ENCODE measurements around the gene PABPC1L2B.
"Not testable (repeated sequence)": the region's sequence is repeated elsewhere in the genome, so short reads cannot be mapped to it uniquely, and the experiment has no call there.

PABPC1L2B gene

DNA sequence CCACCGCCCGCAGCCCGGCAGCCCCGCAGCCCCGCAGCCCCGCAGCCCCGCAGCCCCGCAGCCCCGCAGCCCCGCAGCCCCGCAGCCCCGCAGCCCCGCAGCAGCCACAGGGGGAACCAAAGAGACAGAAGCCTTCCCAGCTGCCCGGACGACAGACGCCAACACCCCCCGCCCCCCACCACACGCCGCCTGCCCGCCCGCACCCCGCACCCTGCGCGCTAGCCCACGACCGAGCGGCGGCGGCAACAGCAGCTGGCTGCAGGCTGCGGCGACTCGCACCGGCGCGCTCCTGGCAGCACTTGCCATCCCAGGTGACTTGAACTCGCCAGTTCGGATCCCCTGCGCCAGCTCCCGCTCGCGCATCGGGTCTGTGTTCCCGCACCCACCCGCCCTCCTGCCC lies at the start of gene PABPC1L2B:
Gene PABPC1L2B (plus strand): TSS at position 207 of the 400 bp plus-strand sequence. CDS start 704 bp downstream, outside the sequence.
- not testable (repeated sequence) for DNase-seq

DNA sequence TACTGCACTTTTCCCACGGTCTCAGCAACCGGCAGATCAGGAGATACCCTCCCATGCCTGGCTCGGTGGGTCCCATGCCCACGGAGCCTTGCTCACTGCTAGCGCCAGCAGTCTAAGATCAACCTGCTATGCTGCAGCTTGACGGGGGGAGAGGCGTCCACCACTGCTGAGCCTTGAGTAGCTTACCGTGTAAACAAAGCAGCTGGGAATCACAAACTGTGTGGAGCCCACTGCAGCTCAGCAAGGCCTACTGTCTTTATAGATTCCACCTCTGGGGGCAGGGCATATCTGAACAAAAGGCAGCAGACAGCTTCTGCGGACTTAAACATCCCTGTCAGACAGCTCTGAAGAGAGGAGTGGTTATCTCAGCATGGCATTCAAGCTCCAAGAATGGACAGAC lies 42.8 kb upstream of the PABPC1L2B start:
- DNase-seq: not testable (repeated sequence)

DNA sequence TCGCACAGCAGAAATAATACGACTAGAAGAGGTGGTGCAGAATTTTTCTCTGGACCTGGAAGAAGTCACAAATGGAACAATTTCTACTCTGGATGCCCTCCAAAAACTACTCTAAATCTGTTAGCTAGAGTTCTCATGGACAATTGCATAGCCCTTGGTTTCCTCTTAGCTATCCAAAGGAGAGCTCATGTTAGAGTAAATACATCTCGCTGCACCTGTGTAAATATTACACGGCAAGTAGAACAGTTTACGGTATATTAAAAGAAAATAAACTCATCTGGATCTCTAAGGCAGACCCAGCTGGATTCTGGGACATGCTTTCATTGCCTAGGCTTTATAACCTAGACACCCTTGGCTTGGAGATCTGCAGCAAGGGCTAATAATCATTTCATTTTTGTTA lies 30.9 kb upstream of the PABPC1L2B start:
- DNase-seq: not testable (repeated sequence)

DNA sequence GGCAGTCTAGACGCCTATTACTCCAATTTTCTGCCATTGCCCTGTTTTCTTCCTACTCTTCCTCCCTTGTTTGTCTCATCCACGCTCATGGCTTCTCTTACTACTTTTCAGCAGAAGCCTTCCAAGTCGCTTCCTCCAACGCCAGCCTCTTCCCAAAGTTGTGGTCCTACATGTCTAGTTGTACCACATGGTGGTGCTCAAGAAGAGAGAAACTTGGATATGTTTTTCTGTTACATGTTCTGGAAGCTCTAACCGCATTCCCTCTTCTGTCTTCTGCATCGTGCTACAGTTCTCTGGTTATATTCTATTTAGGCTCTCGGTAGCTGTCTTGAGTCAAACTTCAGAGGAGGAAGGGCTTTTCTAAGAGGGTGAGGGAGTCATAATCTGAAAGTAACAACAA lies 27.9 kb upstream of the PABPC1L2B start:
- not testable (repeated sequence) for DNase-seq

DNA sequence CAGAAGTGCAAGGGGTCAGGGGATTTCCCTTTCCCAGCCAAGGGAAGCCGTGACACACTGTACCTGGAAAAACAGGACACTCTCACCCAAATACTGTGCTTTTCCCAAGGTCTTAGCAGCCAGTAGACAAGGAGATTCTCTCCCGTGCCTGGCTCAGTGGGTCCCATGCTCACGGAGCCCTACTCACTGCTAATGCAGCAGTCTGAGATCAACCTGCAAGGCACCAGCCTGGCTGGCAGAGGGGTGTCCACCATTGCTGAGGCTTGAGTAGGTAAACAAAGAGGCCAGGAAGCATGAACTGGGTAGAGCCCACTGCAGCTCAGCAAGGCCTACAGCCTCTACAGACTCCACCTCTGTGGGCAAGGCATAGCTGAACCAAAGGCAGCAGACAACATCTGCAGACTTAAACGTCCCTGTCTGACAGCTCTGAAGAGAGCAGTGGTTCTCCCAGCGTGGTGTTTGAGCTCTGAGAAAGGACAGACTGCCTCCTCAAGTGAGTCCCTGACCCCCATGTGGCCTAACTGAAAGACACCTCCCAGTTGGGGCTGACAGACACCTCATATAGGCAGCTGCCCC lies 21.8 kb upstream of the PABPC1L2B start:
- DNase-seq: not testable (repeated sequence)

DNA sequence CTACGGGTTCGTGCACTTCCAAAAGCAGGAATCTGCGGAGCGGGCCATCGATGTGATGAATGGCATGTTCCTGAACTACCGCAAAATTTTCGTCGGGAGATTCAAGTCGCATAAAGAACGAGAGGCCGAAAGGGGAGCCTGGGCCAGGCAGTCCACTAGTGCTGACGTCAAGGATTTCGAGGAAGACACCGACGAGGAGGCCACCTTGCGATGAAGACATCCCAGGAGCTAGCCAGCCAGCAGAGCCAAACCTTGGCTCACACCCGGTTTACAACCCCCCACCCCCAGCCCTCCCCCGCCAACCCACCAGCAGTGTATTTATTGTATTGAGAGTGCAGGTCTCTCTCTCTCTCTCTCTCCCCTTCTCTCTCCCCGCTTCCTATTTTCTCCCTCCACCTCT lies 1.3 kb downstream of the PABPC1L2B start:
- DNase-seq: not testable (repeated sequence)

DNA sequence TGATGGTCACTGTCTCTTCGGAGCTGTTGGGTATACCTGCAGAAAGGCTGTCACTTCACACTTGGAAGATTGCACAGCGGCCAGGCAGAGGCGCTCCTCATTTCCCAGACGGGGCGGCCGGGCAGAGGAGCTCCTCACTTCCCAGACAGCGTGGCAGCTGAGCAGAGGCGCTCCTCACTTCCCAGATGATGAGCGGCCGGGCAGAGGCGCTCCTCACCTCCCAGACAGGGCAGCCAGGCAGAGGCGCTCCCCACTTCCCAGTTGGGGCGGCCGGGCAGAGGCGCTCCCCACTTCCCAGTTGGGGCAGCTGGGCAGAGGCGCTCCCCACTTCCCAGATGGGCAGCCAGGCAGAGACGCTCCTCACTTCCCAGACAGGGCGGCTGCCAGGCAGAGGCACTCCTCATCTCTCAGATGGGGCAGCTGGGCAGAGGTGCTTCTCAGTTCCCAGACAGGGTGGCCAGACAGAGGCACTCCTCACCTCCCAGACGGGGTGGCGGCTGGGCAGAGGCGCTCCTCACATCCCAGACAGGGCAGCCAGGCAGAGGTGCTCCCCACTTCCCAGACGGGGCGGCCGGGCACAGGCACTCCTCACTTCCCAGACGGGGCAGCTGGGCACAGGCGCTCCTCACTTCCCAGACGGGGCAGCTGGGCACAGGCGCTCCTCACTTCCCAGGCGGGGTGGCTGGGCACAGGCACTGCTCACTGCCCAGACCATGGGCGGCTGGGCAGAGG lies 18.8 kb downstream of the PABPC1L2B start:
- no peak for DNase-seq

DNA sequence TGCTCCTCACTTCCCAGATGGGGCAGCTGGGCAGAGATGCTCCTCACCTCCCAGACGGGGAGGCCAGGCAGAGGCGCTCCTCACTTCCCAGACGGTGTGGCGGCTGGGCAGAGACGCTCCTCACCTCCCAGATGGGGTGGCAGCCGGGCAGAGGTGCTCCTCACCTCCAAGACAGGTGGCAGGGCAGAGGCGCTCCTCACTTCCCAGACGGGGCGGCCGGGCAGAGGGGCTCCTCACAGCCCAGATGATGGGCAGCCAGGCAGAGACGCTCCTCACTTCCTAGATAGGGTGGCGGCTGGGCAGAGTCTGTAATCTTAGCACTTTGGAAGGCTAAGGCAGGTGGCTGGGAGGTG lies 19.3 kb downstream of the PABPC1L2B start:
- not testable (repeated sequence) for DNase-seq

DNA sequence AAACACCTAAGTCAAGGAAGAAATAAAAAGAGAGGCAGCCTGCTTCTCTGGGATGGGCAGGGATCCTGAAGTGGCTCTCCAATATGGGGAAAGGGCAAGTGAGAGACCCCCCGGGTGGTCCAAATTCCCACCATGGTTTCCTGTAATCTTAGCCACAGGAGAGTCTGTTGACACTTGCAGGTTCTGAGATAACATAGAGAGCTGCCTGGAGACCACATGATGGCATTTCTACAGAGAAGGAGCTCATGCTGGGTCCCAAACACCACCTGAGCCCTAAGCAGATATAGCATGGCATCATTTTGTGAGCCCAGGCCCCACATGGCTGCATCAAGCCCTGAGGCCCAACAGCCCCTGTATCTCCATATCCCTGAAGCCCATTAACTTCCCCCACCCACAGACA lies 26.1 kb downstream of the PABPC1L2B start:
- no peak for DNase-seq

All from retina (tissue), 1 donor.